Lung (tissue), 12 donors: ENCODE data around the gene SLC66A2. TPM values are rescaled to one million over a fixed set of nuclear protein-coding genes. Genes with fewer than 3 reads are reported as not detected.

Experiments used
- ATAC-seq: fragments of 200-7000 bp; cut with Tn5 transposase; one replicate; pipeline ENCODE4 v1.9.1; 2020; ENCODE audit warnings: moderate number of reproducible peaks; ENCODE audit not compliant: insufficient read depth, low FRiP score
- DNase-seq, 3 donors: peaks; one replicate each; pipeline ENCODE4 v3.0.0-alpha.2; 2013 to 2017
- H3K27ac ChIP-seq, 2 donors: one replicate each; pipeline ENCODE4 v1.5.1; 2013; ENCODE audit warnings: mild to moderate bottlenecking in 2 of 2, moderate library complexity in 2 of 2, control low read depth in 1 of 2, inconsistent platforms in 1 of 2, low read depth in 1 of 2, low read length in 1 of 2
- H3K27me3 ChIP-seq, 3 donors: one replicate each; pipeline ENCODE4 v1.5.1; 2013; ENCODE audit warnings: low read length in 2 of 3; ENCODE audit not compliant: control insufficient read depth in 3 of 3, insufficient read depth in 3 of 3
- H3K36me3 ChIP-seq, 4 donors: one replicate each; pipeline ENCODE4 v1.5.1; 2013; ENCODE audit warnings: low read length in 4 of 4, mild to moderate bottlenecking in 1 of 4, moderate library complexity in 1 of 4; ENCODE audit not compliant: control insufficient read depth in 4 of 4, insufficient read depth in 4 of 4
- H3K4me1 ChIP-seq, 5 donors: one replicate each; pipeline ENCODE4 v1.5.1; 2013; ENCODE audit warnings: low read length in 5 of 5, mild to moderate bottlenecking in 2 of 5, moderate library complexity in 1 of 5; ENCODE audit not compliant: control insufficient read depth in 5 of 5, insufficient read depth in 5 of 5
- H3K4me3 ChIP-seq: one replicate; pipeline ENCODE4 v1.5.1; 2013; ENCODE audit warnings: mild to moderate bottlenecking, control low read depth, moderate library complexity
- H3K9ac ChIP-seq, 2 donors: one replicate each; pipeline ENCODE4 v1.5.1; 2013; ENCODE audit warnings: low read length in 2 of 2, control low read depth in 1 of 2; ENCODE audit not compliant: insufficient read depth in 1 of 2
- H3K9me3 ChIP-seq, 4 donors: one replicate each; pipeline ENCODE4 v1.5.1; 2013; ENCODE audit warnings: low read length in 3 of 4, mild to moderate bottlenecking in 1 of 4, moderate library complexity in 1 of 4; ENCODE audit not compliant: control insufficient read depth in 4 of 4, insufficient read depth in 3 of 4
- CTCF ChIP-seq: IDR thresholded peaks from 2 replicates; pipeline ENCODE4 v1.5.1; 2012; ENCODE audit warnings: mild to moderate bottlenecking; ENCODE audit errors: control extremely low read depth, extremely low read depth
- WGBS, 2 donors: extraction: QIAGEN DNeasy Blood & Tissue Kit; methylation state at CpG; one replicate each; pipeline ENCODE4 v1.1.7; 2013; 5-methylcytosine and 5-hydroxymethylcytosine counted together
- polyA plus RNA-seq, 2 donors: library from polyadenylated mRNA; stranded (reverse); fragments of 200-250 nt; gene quantifications; one replicate each; pipeline ENCODE4 v1.2.1, GENCODE V29; 2013
- total RNA-seq, 2 donors: library from RNA; depleted of rRNA in 1 of 2; stranded (reverse); fragments of >200 nt in 1 of 2; gene quantifications; one replicate each; pipeline ENCODE4 v1.2.1, GENCODE V29; 2014 to 2021
- donor health status: control.
- donor health status: control.
- donor health status: Bipolar disorder and iron deficiency.
- donor health status: healthy.
- donor health status: DM: yes; HTN: yes; CAD: no.

The SLC66A2 gene
- total and polyA plus RNA-seq, 4 donors = 26.5 to 71.8 (median 62.3) TPM

DNA sequence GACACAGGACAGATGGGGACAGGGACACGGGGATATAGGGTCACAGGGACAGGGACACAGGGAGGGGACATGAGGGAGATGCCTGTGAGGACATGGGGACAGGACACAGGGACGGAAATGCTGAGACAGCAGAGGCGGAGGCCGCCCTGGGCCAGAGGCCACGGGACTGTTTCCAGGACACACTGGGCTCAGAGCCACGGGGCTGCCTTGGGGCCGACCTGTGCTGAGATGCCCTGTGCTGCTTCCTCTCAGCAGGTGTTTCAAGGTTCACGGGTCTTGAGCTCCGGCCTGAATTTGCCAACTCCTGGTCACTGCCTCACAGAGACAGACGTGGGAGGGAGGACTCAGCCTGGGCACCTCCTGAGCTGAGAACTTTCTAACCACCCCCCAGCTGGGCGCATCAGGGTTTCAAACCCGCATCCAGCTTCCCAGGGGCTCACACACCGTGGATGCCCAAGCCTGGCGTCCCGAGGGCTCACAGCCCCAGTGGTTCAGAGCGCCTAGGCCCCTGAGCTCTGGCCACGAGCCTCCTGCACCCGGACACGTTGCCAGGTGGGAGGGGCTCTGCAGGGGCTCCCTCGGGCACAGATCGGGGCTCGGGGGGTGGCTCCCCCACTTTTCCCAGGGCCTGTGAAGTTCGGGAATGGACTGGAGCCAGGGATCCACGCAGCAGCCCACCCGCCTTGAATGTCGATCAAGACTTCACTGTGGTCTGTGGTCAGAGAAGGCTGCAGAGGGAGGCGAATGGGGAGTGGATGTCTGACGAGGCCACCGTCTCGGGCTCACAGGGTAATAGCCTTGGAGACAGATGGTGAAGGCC lies 64.1 kb downstream of the SLC66A2 start:
- no peaks in the 10 kb centered on the region for H3K27me3 ChIP-seq
- H3K27ac ChIP-seq = no peak overlapping the region
- no peaks in the 10 kb centered on the region for H3K36me3 ChIP-seq
- H3K9ac ChIP-seq = no peak overlapping the region
- H3K4me1 ChIP-seq = no peaks in the 10 kb centered on the region
- DNase-seq = no peak
- ATAC-seq = no peak
- 92 to 95% methylated on average over 30 of the region's 30 CpGs for WGBS, 2 donors
- H3K9me3 ChIP-seq = peaks cover 2 to 25% (median 10%) of the 10 kb centered on the region in 4 donors
- no peak for TF ChIP-seq CTCF
- H3K4me3 ChIP-seq = no peak overlapping the region

DNA sequence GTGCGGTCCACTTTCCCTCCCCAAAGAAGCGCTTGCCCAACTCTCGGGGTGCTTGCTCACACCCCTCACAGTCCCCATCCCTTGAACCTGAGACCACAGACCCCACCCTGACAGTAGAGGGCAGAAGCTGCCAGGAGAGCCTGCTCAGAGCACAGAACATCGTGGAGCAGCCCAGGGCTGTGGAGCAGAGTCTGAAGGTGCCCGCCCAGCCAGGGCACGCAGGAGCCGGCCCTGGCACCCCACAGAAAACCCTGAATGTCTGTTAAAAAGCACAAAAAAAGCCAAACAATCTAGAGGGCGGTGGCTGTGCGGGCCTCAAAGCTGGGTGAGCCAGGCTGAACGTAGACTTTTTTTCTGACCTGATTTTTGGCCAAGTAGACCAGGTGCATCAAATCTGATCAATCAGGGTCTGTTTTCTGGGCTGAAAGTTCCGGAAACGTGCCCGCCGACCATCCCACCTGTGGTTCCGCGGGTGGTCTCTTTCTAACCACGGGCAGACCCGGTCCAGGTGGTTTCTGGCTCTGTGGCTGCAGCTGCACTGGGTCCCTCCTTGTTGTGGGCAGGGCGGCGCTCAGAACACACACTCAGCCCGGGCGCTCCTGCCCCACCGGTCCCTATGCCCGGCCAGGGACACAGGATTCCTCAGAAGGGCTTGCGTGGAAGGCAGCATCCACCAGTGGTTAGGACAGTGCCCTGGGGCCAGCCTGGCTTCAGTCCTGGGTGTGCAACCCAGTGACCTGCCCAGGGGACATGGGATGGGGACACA lies 66.3 kb downstream of the SLC66A2 start:
- ATAC-seq = no peak
- WGBS, 2 donors = 89 to 92% methylated on average over 25 of the region's 25 CpGs
- no peaks in the 10 kb centered on the region for H3K27me3 ChIP-seq
- H3K36me3 ChIP-seq = no peaks in the 10 kb centered on the region
- TF ChIP-seq CTCF = no peak
- no peak overlapping the region for H3K9ac ChIP-seq
- peaks cover 0 to 17% (median 8%) of the 10 kb centered on the region in 4 donors for H3K9me3 ChIP-seq
- no peak overlapping the region for H3K4me3 ChIP-seq
- no peak overlapping the region for H3K27ac ChIP-seq
- DNase-seq = no peak
- no peaks in the 10 kb centered on the region for H3K4me1 ChIP-seq

GRCh38 chr18:79884294-79884962 lies 67.0 kb downstream of the SLC66A2 start:
- ATAC-seq (no peak), DNase-seq (no peak)

More at GRCh38 chr18:79884294-79884962, 67.0 kb downstream of the SLC66A2 start:
- H3K4me3 ChIP-seq = no peak overlapping the region
- peaks cover 0 to 15% (median 3%) of the 10 kb centered on the region in 4 donors for H3K9me3 ChIP-seq
- H3K36me3 ChIP-seq = no peaks in the 10 kb centered on the region
- H3K4me1 ChIP-seq = no peaks in the 10 kb centered on the region
- no peak for TF ChIP-seq CTCF
- no peak overlapping the region for H3K27ac ChIP-seq
- WGBS, 2 donors = 84 to 91% methylated on average over 29 of the region's 29 CpGs
- no peaks in the 10 kb centered on the region for H3K27me3 ChIP-seq
- no peak overlapping the region for H3K9ac ChIP-seq
